GM10266 (cell line): ENCODE measurements around the gene USP48.
"Not testable (repeated sequence)": the region's sequence is repeated elsewhere in the genome, so short reads cannot be mapped to it uniquely, and the experiment has no call there.

Source experiments
- DNase-seq: peaks from one replicate; pipeline ENCODE4 v3.0.0; 2012; ENCODE audit errors: extremely low spot score
- CTCF ChIP-seq: IDR thresholded peaks from 2 replicates; pipeline ENCODE4 v1.5.1; 2012; ENCODE audit warnings: mild to moderate bottlenecking, low read depth; ENCODE audit not compliant: control insufficient read depth, insufficient read depth; ENCODE audit errors: missing control alignments

USP48 gene

DNA sequence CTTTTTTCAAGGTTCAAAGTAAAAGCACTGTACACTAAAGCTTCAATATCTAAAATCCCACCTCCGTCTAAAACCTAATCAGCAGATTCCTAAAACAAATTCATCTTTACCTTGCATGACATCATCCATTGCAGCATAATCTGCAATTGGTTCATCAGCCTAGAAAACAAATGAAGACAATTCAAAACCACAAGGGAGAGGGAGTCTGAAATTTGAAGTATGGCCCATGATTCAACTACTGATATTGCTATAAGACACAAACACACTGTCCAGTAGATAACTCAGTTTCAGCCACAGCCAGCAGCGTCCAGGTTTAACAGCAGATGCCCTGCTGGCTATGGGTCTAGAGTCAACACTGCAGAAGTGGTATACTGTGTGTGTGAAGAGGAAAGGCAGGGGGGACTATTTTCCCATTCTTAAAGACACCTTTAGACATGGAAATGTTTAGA, 95.8 kb downstream of the USP48 start:
- DNase-seq: no peak
- TF ChIP-seq CTCF: no peak

GRCh38 chr1:21685946-21686678, 96.8 kb downstream of the USP48 start:
- no peak for TF ChIP-seq CTCF
- no peak for DNase-seq

DNA sequence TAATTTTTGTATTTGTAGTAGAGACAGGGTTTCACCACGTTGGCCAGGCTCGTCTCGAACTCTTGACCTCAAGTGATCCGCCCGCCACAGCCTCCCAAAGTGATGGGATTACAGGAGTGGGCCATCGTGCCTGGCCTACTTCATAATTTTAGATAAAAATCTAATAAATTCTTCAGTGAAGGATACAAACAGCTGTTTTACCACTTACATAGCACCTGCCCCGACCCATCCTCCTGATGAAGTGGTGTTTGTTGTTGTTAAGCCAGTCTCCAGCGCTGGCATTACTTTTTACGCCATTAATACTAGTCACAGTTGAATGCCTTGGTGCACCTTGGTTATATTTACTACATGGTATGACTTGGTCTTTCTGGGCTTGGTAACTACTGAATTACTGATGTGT, 101.5 kb downstream of the USP48 start:
- no peak for TF ChIP-seq CTCF
- DNase-seq: no peak

DNA sequence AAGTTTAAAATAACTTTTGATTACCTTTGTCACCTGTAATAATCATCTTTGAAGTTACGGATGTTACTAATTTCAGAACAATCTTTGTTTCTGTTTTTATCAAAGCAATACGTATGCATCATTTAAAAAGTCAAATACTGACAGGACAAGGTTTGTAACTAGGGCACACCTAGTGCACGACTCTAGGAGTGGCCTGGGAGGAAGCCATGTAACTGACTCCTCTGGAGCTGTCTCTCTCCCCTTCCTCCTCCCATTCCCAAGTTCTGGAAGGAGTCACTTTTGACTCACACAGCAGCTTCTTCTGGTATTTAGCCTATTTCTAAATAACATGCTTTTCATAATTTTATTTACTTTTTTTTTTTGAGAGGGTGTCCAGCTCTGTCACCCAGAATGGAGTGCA, 102.0 kb downstream of the USP48 start:
- no peak for DNase-seq
- no peak for TF ChIP-seq CTCF

DNA sequence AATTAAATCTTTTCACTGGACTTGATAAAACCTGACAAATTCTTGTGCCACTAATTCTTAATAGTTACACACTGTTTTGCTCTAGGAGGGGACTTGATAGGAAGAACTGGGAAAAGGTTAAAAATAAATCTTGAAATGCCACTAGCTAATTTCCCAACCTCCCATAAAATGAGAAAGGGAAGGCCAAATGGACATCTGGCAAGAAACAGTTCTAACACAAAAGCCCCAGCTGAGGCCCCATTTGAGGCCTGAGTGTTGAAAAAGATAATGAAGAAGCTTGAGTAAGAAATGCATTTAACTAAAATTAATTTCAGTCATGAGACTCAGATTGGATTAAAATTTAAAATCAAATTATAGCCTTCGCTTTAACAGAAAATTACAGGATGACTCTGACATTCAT, 102.6 kb downstream of the USP48 start:
- TF ChIP-seq CTCF: no peak
- no peak for DNase-seq

GRCh38 chr1:21677168-21677567, 105.8 kb downstream of the USP48 start:
- TF ChIP-seq CTCF: no peak
- DNase-seq: no peak

GRCh38 chr1:21674957-21675356, 108.0 kb downstream of the USP48 start:
- DNase-seq: no peak
- no peak for TF ChIP-seq CTCF

DNA sequence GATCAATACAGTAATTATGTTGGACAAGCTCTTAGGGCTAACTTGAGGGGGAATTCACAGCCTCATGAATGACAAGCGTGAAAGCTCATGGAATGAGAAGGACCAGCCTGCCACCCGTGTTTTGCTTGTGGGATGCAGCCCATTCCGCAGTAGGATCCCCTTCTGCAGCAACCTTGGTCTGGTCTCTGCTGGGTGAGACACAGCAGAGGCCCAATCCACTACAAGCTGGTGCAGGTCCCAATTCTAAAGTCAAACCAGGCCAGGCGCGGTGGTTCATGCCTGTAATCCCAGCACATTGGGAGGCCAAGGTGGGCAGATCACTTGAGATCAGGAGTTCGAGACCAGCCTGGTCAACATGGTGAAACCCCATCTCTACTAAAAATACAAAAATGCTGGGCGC, 109.1 kb downstream of the USP48 start:
- DNase-seq: not testable (repeated sequence)
